Mucosa of descending colon (tissue), 3 donors: ENCODE data around the gene GATD1. TPM values are rescaled to one million over a fixed set of nuclear protein-coding genes. Genes with fewer than 3 reads are reported as not detected.

Experiments used
- ATAC-seq: fragments of 200-7000 bp; cut with Tn5 transposase; one replicate; pipeline ENCODE4 v1.9.1; 2020; ENCODE audit warnings: mild to moderate bottlenecking, moderate library complexity
- DNase-seq, 3 donors: peaks; one replicate each; pipeline ENCODE4 v3.0.0-alpha.2; 2020
- H3K36me3 ChIP-seq: fragments of 200-600 bp; one replicate; pipeline ENCODE4 v1.8.0; 2021; ENCODE audit warnings: low read depth, mild to moderate bottlenecking
- H3K4me1 ChIP-seq: fragments of 200-600 bp; one replicate; pipeline ENCODE4 v1.8.0; 2021; ENCODE audit warnings: low read depth, mild to moderate bottlenecking
- H3K4me3 ChIP-seq: fragments of 200-600 bp; one replicate; pipeline ENCODE4 v1.8.0; 2021; ENCODE audit warnings: mild to moderate bottlenecking
- H3K9me3 ChIP-seq: fragments of 200-600 bp; one replicate; pipeline ENCODE4 v1.8.0; 2021; ENCODE audit warnings: mild to moderate bottlenecking
- intact Hi-C, 2 donors: fragments of 100-400 bp; cut with DNase I in 1 of 2; cut with micrococcal nuclease in 1 of 2; formaldehyde crosslinking; loops; one replicate each; pipeline versions ENCODE4 v1.11.0 to v1.11.1; 2022; cut with DNase I, micrococcal nuclease
- total RNA-seq, 3 donors: library from RNA; stranded (reverse); fragmentation: NEBNext Ultra II Directional in 2 of 3; extraction: Animal tissue kit (Norgen Biotek cat#: 25700) in 2 of 3; gene quantifications; one replicate each; pipeline versions ENCODE4 v1.2.1 to v1.2.4, GENCODE V29; 2021 to 2023
- TF ChIP-seq, protein P1 (sequence below): fragments of 200-600 bp; IDR thresholded peaks from one replicate; pipeline ENCODE4 v1.8.0; 2022; ENCODE audit warnings: antibody characterized with exemption, mild to moderate bottlenecking
- donor health status: DM: no; HTN: no; CAD: no; lungs with moderate emphysema.
- donor health status: DM: no; HTN: no; CAD: no.
- donor health status: DM: no; HTN: yes; CAD: no.

GATD1 gene
- total RNA-seq, 3 donors from 2014 or later: 51.9 to 58.8 (median 57.4) TPM

DNA sequence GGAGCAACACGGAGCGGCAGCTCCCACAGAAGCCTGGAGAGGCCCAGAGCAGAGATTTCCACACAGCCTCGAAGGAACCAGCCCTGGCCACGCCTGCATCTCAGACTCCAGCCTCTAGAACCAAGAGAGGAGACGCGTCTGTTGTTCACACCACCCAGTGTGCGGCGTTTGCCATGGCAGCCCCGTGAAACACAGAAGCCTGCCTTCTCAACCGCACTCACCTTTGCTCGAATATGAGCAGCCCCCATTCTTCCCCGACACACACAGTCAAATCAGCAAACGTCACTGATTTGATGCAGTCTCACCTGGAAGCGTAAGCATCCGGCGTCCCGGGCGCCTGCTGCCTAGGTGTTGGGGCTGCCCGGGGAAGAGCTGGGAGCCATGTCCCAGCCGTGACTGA, 44.2 kb downstream of the GATD1 start:
- TF ChIP-seq, protein P1, sequence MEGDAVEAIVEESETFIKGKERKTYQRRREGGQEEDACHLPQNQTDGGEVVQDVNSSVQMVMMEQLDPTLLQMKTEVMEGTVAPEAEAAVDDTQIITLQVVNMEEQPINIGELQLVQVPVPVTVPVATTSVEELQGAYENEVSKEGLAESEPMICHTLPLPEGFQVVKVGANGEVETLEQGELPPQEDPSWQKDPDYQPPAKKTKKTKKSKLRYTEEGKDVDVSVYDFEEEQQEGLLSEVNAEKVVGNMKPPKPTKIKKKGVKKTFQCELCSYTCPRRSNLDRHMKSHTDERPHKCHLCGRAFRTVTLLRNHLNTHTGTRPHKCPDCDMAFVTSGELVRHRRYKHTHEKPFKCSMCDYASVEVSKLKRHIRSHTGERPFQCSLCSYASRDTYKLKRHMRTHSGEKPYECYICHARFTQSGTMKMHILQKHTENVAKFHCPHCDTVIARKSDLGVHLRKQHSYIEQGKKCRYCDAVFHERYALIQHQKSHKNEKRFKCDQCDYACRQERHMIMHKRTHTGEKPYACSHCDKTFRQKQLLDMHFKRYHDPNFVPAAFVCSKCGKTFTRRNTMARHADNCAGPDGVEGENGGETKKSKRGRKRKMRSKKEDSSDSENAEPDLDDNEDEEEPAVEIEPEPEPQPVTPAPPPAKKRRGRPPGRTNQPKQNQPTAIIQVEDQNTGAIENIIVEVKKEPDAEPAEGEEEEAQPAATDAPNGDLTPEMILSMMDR: no peak
- Histone ChIP-seq H3K9me3 (no peaks in the 10 kb centered on the region), H3K36me3 (no peaks in the 10 kb centered on the region), H3K4me1 (peaks cover under 1% of the 10 kb centered on the region), H3K4me3 (no peak overlapping the region)
- ATAC-seq (no peak), DNase-seq (no peak)
- intact Hi-C loops: no loop called here

- peak in 1 of 3 donors; percentile 7 for DNase-seq
- H3K9me3 ChIP-seq: no peaks in the 10 kb centered on the region
- intact Hi-C loops: loop anchor here (5.0 to 10.0 kb wide), 3 partner anchors 65 to 175 kb away; no protein-coding TSS in a partner anchor
- H3K4me3 ChIP-seq: no peak overlapping the region
- TF ChIP-seq, protein P1: no peak
- peaks cover 24% of the 10 kb centered on the region for H3K4me1 ChIP-seq
- no peak for ATAC-seq
- no peaks in the 10 kb centered on the region for H3K36me3 ChIP-seq
These were observed 47.7 kb downstream of the GATD1 start for GRCh38 chr11:729492-730074.

GRCh38 chr11:728901-729491, 48.3 kb downstream of the GATD1 start:
- Histone ChIP-seq H3K9me3 (no peaks in the 10 kb centered on the region), H3K4me3 (no peak overlapping the region), H3K4me1 (peaks cover 24% of the 10 kb centered on the region), H3K36me3 (no peaks in the 10 kb centered on the region)
- no peak for ATAC-seq
- no peak for DNase-seq
- intact Hi-C loops: loop anchor here (5.0 to 10.0 kb wide), 3 partner anchors 64 to 174 kb away; no protein-coding TSS in a partner anchor
- TF ChIP-seq, protein P1: no peak

- intact Hi-C loops: loop anchor here (5.0 to 10.0 kb wide), 3 partner anchors 63 to 173 kb away; no protein-coding TSS in a partner anchor
- TF ChIP-seq, protein P1: peak; percentile 98
- Histone ChIP-seq H3K4me1 (peaks cover 24% of the 10 kb centered on the region), H3K9me3 (no peaks in the 10 kb centered on the region), H3K4me3 (no peak overlapping the region), H3K36me3 (no peaks in the 10 kb centered on the region)
- ATAC-seq: peak; percentile 80
- DNase-seq: peak; percentile 88 to 91 (median 91)
These were observed 49.2 kb downstream of the GATD1 start for GRCh38 chr11:727859-728748.

DNA sequence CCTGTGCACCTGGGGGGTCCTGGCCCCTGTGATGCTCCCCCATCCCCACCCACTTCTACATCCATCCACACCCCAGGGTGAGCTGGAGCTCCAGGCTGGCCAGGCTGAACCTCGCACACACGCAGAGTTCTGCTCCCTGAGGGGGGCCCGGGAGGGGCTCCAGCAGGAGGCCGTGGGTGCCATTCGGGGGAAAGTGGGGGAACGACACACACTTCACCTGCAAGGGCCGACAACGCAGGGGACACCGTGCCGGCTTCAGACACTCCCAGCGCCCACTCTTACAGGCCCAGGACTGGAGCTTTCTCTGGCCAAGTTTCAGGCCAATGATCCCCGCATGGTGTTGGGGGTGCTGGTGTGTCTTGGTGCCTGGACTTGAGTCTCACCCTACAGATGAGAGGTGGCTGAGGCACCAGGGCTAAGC, 50.0 kb downstream of the GATD1 start:
- Histone ChIP-seq H3K36me3 (no peaks in the 10 kb centered on the region), H3K4me3 (no peak overlapping the region), H3K9me3 (no peaks in the 10 kb centered on the region), H3K4me1 (peaks cover 24% of the 10 kb centered on the region)
- ATAC-seq (no peak), DNase-seq (peak; percentile 17 to 61 (median 50))
- TF ChIP-seq, protein P1: no peak
- intact Hi-C loops: loop anchor here (5.0 to 10.0 kb wide), 3 partner anchors 62 to 172 kb away; no protein-coding TSS in a partner anchor
